Liver (tissue), 9 donors: ENCODE data around the gene NELFCD. TPM values are rescaled to one million over a fixed set of nuclear protein-coding genes. Genes with fewer than 3 reads are reported as not detected.

Source experiments
- DNase-seq: peaks from one replicate; pipeline ENCODE4 v3.0.0-alpha.2; 2017; ENCODE audit warnings: low spot score
- H3K27ac ChIP-seq, 2 donors: one replicate each; pipeline ENCODE4 v1.7.0; 2013; ENCODE audit warnings: inconsistent platforms in 2 of 2, low read length in 2 of 2, control low read depth in 1 of 2, low read depth in 1 of 2, mild to moderate bottlenecking in 1 of 2
- H3K27me3 ChIP-seq, 4 donors: one replicate each; pipeline versions ENCODE4 v1.6.1 to v1.7.0; 2013; ENCODE audit warnings: low read length in 3 of 4, inconsistent platforms in 1 of 4, mild to moderate bottlenecking in 1 of 4, moderate library complexity in 1 of 4; ENCODE audit not compliant: control insufficient read depth in 4 of 4, insufficient read depth in 4 of 4
- H3K36me3 ChIP-seq, 4 donors: one replicate each; pipeline versions ENCODE4 v1.6.1 to v1.7.0; 2013; ENCODE audit warnings: low read length in 3 of 4, mild to moderate bottlenecking in 3 of 4, low read depth in 1 of 4, moderate library complexity in 1 of 4; ENCODE audit not compliant: control insufficient read depth in 4 of 4, insufficient read depth in 3 of 4
- H3K4me1 ChIP-seq, 4 donors: one replicate each; pipeline versions ENCODE4 v1.6.1 to v1.7.0; 2013; ENCODE audit warnings: low read length in 3 of 4, mild to moderate bottlenecking in 3 of 4, moderate library complexity in 1 of 4; ENCODE audit not compliant: control insufficient read depth in 4 of 4, insufficient read depth in 4 of 4
- H3K4me3 ChIP-seq, 3 donors: one replicate each; pipeline versions ENCODE4 v1.6.1 to v1.7.0; 2013; ENCODE audit warnings: low read length in 3 of 3, control low read depth in 1 of 3, low read depth in 1 of 3, mild to moderate bottlenecking in 1 of 3
- H3K9ac ChIP-seq, 2 donors: one replicate each; pipeline ENCODE4 v1.7.0; 2013; ENCODE audit warnings: low read length in 2 of 2, mild to moderate bottlenecking in 2 of 2, moderate library complexity in 2 of 2, control low read depth in 1 of 2, low read depth in 1 of 2
- H3K9me3 ChIP-seq, 4 donors: one replicate each; pipeline versions ENCODE4 v1.6.1 to v1.7.0; 2013; ENCODE audit warnings: low read length in 3 of 4; ENCODE audit not compliant: control insufficient read depth in 4 of 4
- CTCF ChIP-seq: fragments of 150-350 bp; IDR thresholded peaks from 2 replicates; pipeline ENCODE4 v1.5.1; 2017; ENCODE audit warnings: improper control_type of control experiment, low read depth, low read length; ENCODE audit not compliant: missing input control
- EGR1 ChIP-seq, 2 donors: IDR thresholded peaks; 2 replicates each; pipeline ENCODE4 v1.6.1; 2016 to 2018; ENCODE audit warnings: antibody characterized with exemption in 2 of 2, low read depth in 2 of 2
- FOXA1 ChIP-seq: IDR thresholded peaks from 2 replicates; pipeline ENCODE4 v1.6.1; 2016; ENCODE audit warnings: antibody characterized with exemption
- FOXA2 ChIP-seq: IDR thresholded peaks from 2 replicates; pipeline ENCODE4 v1.6.1; 2016; ENCODE audit warnings: antibody characterized with exemption
- GABPA ChIP-seq, 2 donors: IDR thresholded peaks in 1 of 2; conservative IDR thresholded peaks in 1 of 2; 2 replicates each; pipeline ENCODE4 v1.6.1; 2016; ENCODE audit warnings: antibody characterized with exemption in 2 of 2, mild to moderate bottlenecking in 1 of 2, moderate library complexity in 1 of 2
- HNF4A ChIP-seq, 2 donors: conservative IDR thresholded peaks; 2 replicates each; pipeline ENCODE4 v1.6.1; 2016; ENCODE audit warnings: antibody characterized with exemption in 2 of 2, mild to moderate bottlenecking in 2 of 2
- HNF4G ChIP-seq: IDR thresholded peaks from 2 replicates; pipeline ENCODE4 v1.6.1; 2016; ENCODE audit warnings: antibody characterized with exemption
- JUND ChIP-seq, 2 donors: IDR thresholded peaks; 2 replicates each; pipeline ENCODE4 v1.6.1; 2016; ENCODE audit warnings: antibody characterized with exemption in 2 of 2
- MAX ChIP-seq: IDR thresholded peaks from 2 replicates; pipeline ENCODE4 v1.6.1; 2016; ENCODE audit warnings: antibody characterized with exemption
- NR2F2 ChIP-seq: IDR thresholded peaks from 2 replicates; pipeline ENCODE4 v1.6.1; 2016; ENCODE audit warnings: antibody characterized with exemption
- RAD21 ChIP-seq, 2 donors: IDR thresholded peaks; 2 replicates each; pipeline ENCODE4 v1.6.1; 2016; ENCODE audit warnings: antibody characterized with exemption in 2 of 2, mild to moderate bottlenecking in 2 of 2
- REST ChIP-seq: IDR thresholded peaks from 2 replicates; pipeline ENCODE4 v1.6.1; 2016; ENCODE audit warnings: antibody characterized with exemption, mild to moderate bottlenecking
- RXRA ChIP-seq, 2 donors: IDR thresholded peaks; 2 replicates each; pipeline ENCODE4 v1.6.1; 2017 to 2018; ENCODE audit warnings: antibody characterized with exemption in 2 of 2, mild to moderate bottlenecking in 1 of 2
- SP1 ChIP-seq: IDR thresholded peaks from 2 replicates; pipeline ENCODE4 v1.6.1; 2018; ENCODE audit warnings: antibody characterized with exemption, mild to moderate bottlenecking
- TAF1 ChIP-seq: conservative IDR thresholded peaks from 2 replicates; pipeline ENCODE4 v1.6.1; 2016; ENCODE audit warnings: antibody characterized with exemption, mild to moderate bottlenecking
- YY1 ChIP-seq: IDR thresholded peaks from 2 replicates; pipeline ENCODE4 v1.6.1; 2016; ENCODE audit warnings: antibody characterized with exemption, mild to moderate bottlenecking
- WGBS: extraction: QIAGEN DNeasy Blood & Tissue Kit; methylation state at CpG from one replicate; pipeline ENCODE4 v1.1.7; 2013; 5-methylcytosine and 5-hydroxymethylcytosine counted together
- polyA plus RNA-seq, 2 donors: library from polyadenylated mRNA; stranded (reverse) in 1 of 2; unstranded in 1 of 2; fragments of 200-250 nt in 1 of 2; fragments of >200 nt in 1 of 2; fragmentation: Nextera tagmentation in 1 of 2; extraction: Ambion mirVana in 1 of 2; gene quantifications; one replicate each; pipeline versions ENCODE4 v1.2.1 to v1.2.3, GENCODE V29; 2013 to 2015
- total RNA-seq, 2 donors: library from RNA; depleted of rRNA; stranded (reverse); fragments of >200 nt; gene quantifications; one replicate each; pipeline ENCODE4 v1.2.3, GENCODE V29; 2014
- TF ChIP-seq, protein P1 (sequence below): IDR thresholded peaks from 2 replicates; pipeline ENCODE4 v1.6.1; 2016; ENCODE audit warnings: antibody characterized with exemption
- TF ChIP-seq, protein P2 (sequence below): IDR thresholded peaks from 2 replicates; pipeline ENCODE4 v1.6.1; 2016; ENCODE audit warnings: antibody characterized with exemption
- donor health status: healthy.
- donor health status: healthy.
- donor health status: healthy.
- donor health status: healthy.
- donor health status: healthy.

NELFCD gene
- total and polyA plus RNA-seq, 4 donors = 28.1 to 39.8 (median 37.0) TPM

DNA sequence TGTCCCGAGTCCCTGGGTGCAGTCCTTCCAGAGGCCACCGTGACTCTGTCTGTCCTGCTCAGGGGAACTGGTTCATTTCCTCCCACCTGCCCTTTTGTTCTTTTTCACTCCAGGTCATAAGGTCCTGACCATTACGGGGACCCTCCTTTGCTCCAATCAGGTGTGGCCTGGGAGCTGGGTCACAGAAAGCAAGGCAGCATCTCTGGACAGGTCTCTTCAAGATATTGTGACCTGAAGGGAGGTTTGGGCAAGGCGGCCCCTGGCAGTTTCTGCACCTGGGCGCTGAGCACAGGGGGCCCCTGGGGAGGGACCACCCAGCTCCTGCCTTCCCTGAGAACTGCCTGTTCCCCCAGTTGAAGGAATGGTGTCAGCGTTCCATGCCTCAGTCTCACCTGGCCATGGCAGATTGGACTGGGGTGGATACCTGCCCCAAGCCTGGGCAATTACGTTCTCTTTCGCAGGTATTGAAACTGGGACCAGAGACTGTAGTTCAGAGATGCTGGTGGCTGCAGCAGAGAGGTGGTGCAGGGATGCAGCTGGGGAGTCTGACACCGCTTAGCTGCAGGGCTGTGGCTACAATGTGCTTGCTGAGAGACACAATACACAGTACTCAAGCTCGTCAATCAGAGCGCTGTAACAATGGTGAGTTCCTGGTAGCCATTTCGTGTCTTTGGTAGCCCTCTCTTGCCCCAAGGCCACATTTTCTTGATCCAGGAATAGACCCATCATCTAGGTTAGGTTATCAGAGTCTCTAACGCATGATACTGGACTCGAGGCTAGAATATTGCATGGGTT, 15.6 kb upstream of the NELFCD start:
- DNase-seq = no peak
- no peak overlapping the region for H3K9ac ChIP-seq
- TF ChIP-seq YY1 (no peak), HNF4G (no peak), NR2F2 (no peak), RAD21 (IDR thresholded peaks at IDR 0.05) (no peak), CTCF (no peak)
- TF ChIP-seq, protein P1, sequence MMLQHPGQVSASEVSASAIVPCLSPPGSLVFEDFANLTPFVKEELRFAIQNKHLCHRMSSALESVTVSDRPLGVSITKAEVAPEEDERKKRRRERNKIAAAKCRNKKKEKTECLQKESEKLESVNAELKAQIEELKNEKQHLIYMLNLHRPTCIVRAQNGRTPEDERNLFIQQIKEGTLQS = no peak

GRCh38 chr20:58967652-58968429, 13.2 kb upstream of the NELFCD start:
- Histone ChIP-seq H3K4me3 (no peak overlapping the region), H3K9me3 (no peaks in the 10 kb centered on the region), H3K27me3 (no peaks in the 10 kb centered on the region), H3K4me1 (no peaks in the 10 kb centered on the region), H3K27ac (no peak overlapping the region), H3K36me3 (no peaks in the 10 kb centered on the region), H3K9ac (no peak overlapping the region)
- no peak for DNase-seq
- TF ChIP-seq SP1 = no peak
- no peak for TF ChIP-seq CTCF
- TF ChIP-seq YY1 = no peak
- TF ChIP-seq HNF4G = no peak
- no peak for TF ChIP-seq RXRA (IDR thresholded peaks at IDR 0.05)
- no peak for TF ChIP-seq GABPA (IDR thresholded peaks at IDR 0.05 in 1 of 2, conservative IDR thresholded peaks at IDR 0.05 in 1 of 2)
- TF ChIP-seq RAD21 (IDR thresholded peaks at IDR 0.05) = no peak
- TF ChIP-seq HNF4A (conservative IDR thresholded peaks at IDR 0.05) = no peak
- TF ChIP-seq TAF1 = no peak
- TF ChIP-seq, protein P2, sequence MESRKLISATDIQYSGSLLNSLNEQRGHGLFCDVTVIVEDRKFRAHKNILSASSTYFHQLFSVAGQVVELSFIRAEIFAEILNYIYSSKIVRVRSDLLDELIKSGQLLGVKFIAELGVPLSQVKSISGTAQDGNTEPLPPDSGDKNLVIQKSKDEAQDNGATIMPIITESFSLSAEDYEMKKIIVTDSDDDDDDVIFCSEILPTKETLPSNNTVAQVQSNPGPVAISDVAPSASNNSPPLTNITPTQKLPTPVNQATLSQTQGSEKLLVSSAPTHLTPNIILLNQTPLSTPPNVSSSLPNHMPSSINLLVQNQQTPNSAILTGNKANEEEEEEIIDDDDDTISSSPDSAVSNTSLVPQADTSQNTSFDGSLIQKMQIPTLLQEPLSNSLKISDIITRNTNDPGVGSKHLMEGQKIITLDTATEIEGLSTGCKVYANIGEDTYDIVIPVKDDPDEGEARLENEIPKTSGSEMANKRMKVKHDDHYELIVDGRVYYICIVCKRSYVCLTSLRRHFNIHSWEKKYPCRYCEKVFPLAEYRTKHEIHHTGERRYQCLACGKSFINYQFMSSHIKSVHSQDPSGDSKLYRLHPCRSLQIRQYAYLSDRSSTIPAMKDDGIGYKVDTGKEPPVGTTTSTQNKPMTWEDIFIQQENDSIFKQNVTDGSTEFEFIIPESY = no peak
- TF ChIP-seq EGR1 (IDR thresholded peaks at IDR 0.05; ENCODE audit: low read depth in 2 of 2) = no peak
- TF ChIP-seq, protein P1 = no peak
- TF ChIP-seq MAX = no peak
- TF ChIP-seq FOXA1 = no peak
- TF ChIP-seq NR2F2 = no peak
- no peak for TF ChIP-seq REST
- TF ChIP-seq FOXA2 = no peak
- no peak for TF ChIP-seq JUND (IDR thresholded peaks at IDR 0.05)
- 86% methylated on average over 10 of the region's 10 CpGs for WGBS

More for the DNA sequence above, 15.6 kb upstream of the NELFCD start:
- Histone ChIP-seq H3K4me1 (no peaks in the 10 kb centered on the region), H3K9me3 (no peaks in the 10 kb centered on the region), H3K27ac (no peak overlapping the region), H3K27me3 (no peaks in the 10 kb centered on the region), H3K36me3 (no peaks in the 10 kb centered on the region), H3K4me3 (no peak overlapping the region)
- 78% methylated on average over 14 of the region's 14 CpGs for WGBS
